ENCODE data around the gene THSD4. TPM values are rescaled to one million over a fixed set of nuclear protein-coding genes. Genes with fewer than 3 reads are reported as not detected.

THSD4 gene
- polyA plus RNA-seq, 1 donor (not counting 4 experiments of a cell fraction or from before 2014, with no cell fraction given) = 24.5 TPM

GRCh38 chr15:71736286-71736947 lies 621.1 kb downstream of the THSD4 start:
- no peak overlapping the region for H3K27ac ChIP-seq (ENCODE audit: control insufficient read depth, insufficient read depth, low read length)
- TF ChIP-seq CTCF (optimal IDR thresholded peaks at IDR 0.05 in 1 of 3, IDR thresholded peaks at IDR 0.05 in 1 of 3, conservative IDR thresholded peaks at IDR 0.05 in 1 of 3; ENCODE audit: extremely low read depth in 1 of 3, insufficient read depth in 2 of 3, low read length in 3 of 3) = no peak
- no peaks in the 10 kb centered on the region for H3K9me3 ChIP-seq (ENCODE audit: control insufficient read depth, low read depth, low read length)
- no peak overlapping the region for H3K9ac ChIP-seq (ENCODE audit: control insufficient read depth, extremely low read depth, insufficient read depth, low read length)
- H3K27me3 ChIP-seq (ENCODE audit: control insufficient read depth, extremely low read depth, insufficient read depth, low read length) = no peaks in the 10 kb centered on the region
- H3K36me3 ChIP-seq (ENCODE audit: control insufficient read depth in 2 of 2, extremely low read depth in 1 of 2, insufficient read depth in 2 of 2, low read length in 2 of 2) = peaks cover 6 to 11% of the 10 kb centered on the region in 2 experiments
- dilution Hi-C loops (cut with MboI; ENCODE audit: extremely low pct_ligation_motif_present, low sequenced_read_pairs) = no loop called here
- H3K4me2 ChIP-seq (ENCODE audit: control insufficient read depth, extremely low read depth, insufficient read depth, low read depth, low read length) = no peak overlapping the region
- no peaks in the 10 kb centered on the region for H4K20me1 ChIP-seq (ENCODE audit: control insufficient read depth, extremely low read depth, insufficient read depth, low read length)
- H3K9me1 ChIP-seq (ENCODE audit: control insufficient read depth, extremely low read depth, insufficient read depth, low read length) = no peaks in the 10 kb centered on the region
- no peaks in the 10 kb centered on the region for H3K4me1 ChIP-seq (ENCODE audit: control insufficient read depth, extremely low read depth, insufficient read depth, low read length)
- no peak overlapping the region for H3K4me3 ChIP-seq (ENCODE audit: control insufficient read depth in 2 of 3, extremely low read depth in 1 of 3, insufficient read depth in 2 of 3, low read depth in 1 of 3, low read length in 3 of 3)
- no peak for FAIRE-seq
- no peaks in the 10 kb centered on the region for H3K79me2 ChIP-seq (ENCODE audit: control insufficient read depth, insufficient read depth, low read length)
- DNase-seq (ENCODE audit: low read depth, low spot score) = no peak
- no peak overlapping the region for H2AFZ ChIP-seq (ENCODE audit: control insufficient read depth, low read length)

GRCh38 chr15:71737761-71738160 lies 622.5 kb downstream of the THSD4 start:
- Histone ChIP-seq H4K20me1 (ENCODE audit: control insufficient read depth, extremely low read depth, insufficient read depth, low read length) (no peaks in the 10 kb centered on the region), H3K79me2 (ENCODE audit: control insufficient read depth, insufficient read depth, low read length) (no peaks in the 10 kb centered on the region), H3K9ac (ENCODE audit: control insufficient read depth, extremely low read depth, insufficient read depth, low read length) (no peak overlapping the region), H3K4me1 (ENCODE audit: control insufficient read depth, extremely low read depth, insufficient read depth, low read length) (no peaks in the 10 kb centered on the region), H3K9me3 (ENCODE audit: control insufficient read depth, low read depth, low read length) (no peaks in the 10 kb centered on the region), H3K9me1 (ENCODE audit: control insufficient read depth, extremely low read depth, insufficient read depth, low read length) (no peaks in the 10 kb centered on the region), H3K4me2 (ENCODE audit: control insufficient read depth, extremely low read depth, insufficient read depth, low read depth, low read length) (no peak overlapping the region), H3K4me3 (ENCODE audit: control insufficient read depth in 2 of 3, extremely low read depth in 1 of 3, insufficient read depth in 2 of 3, low read depth in 1 of 3, low read length in 3 of 3) (no peak overlapping the region), H3K36me3 (ENCODE audit: control insufficient read depth in 2 of 2, extremely low read depth in 1 of 2, insufficient read depth in 2 of 2, low read length in 2 of 2) (peaks cover 4 to 11% of the 10 kb centered on the region in 2 experiments), H2AFZ (ENCODE audit: control insufficient read depth, low read length) (no peak overlapping the region), H3K27ac (ENCODE audit: control insufficient read depth, insufficient read depth, low read length) (no peak overlapping the region), H3K27me3 (ENCODE audit: control insufficient read depth, extremely low read depth, insufficient read depth, low read length) (no peaks in the 10 kb centered on the region)
- FAIRE-seq (no peak), DNase-seq (ENCODE audit: low read depth, low spot score) (no peak)
- dilution Hi-C loops (cut with MboI; ENCODE audit: extremely low pct_ligation_motif_present, low sequenced_read_pairs) = no loop called here
- TF ChIP-seq EZH2 (IDR thresholded peaks at IDR 0.05; ENCODE audit: low read length) (no peak), CTCF (optimal IDR thresholded peaks at IDR 0.05 in 1 of 3, IDR thresholded peaks at IDR 0.05 in 1 of 3, conservative IDR thresholded peaks at IDR 0.05 in 1 of 3; ENCODE audit: extremely low read depth in 1 of 3, insufficient read depth in 2 of 3, low read length in 3 of 3) (no peak)
